Endothelial cell of umbilical vein (primary cell): ENCODE measurements around the gene RGS6. TPM values are rescaled to one million over a fixed set of nuclear protein-coding genes. Genes with fewer than 3 reads are reported as not detected.

Experiments
- BruUV-seq: library from RNA; stranded (reverse); fragments of 400-500 nt; replicated peaks from 2 replicates; lab custom pipeline; 2021; lab: Mats Ljungman, UMichigan
- CTCF ChIA-PET: fragments of 300-600, 350-600 bp; sonication (Branson Sonifier 250); formaldehyde crosslinking; loops from one replicate; lab custom pipeline; 2021; ENCODE audit warnings: antibody characterized with exemption, inconsistent platforms; lab: Charles Lee
- POLR2A ChIA-PET: fragments of 300-600, 350-600 bp; sonication (Branson Sonifier 250); formaldehyde crosslinking; loops from one replicate; lab custom pipeline; 2021; ENCODE audit warnings: antibody characterized with exemption, inconsistent platforms; lab: Charles Lee
- DNase-seq: peaks from one replicate; pipeline ENCODE4 v3.0.0-alpha.2; 2011; ENCODE audit warnings: low read depth, low spot score
- FAIRE-seq: peaks from 2 replicates; lab custom pipeline; 2011; peaks lifted over from hg19 to GRCh38; lab: Jason Lieb, UNC
- H2AFZ ChIP-seq: 2 replicates; pipeline ENCODE4 v1.6.0; 2012; ENCODE audit warnings: low read depth, low read length, control low read depth, inconsistent platforms
- H3K27ac ChIP-seq: 2 replicates; pipeline ENCODE4 v1.5.1; 2011; ENCODE audit warnings: low read depth, mild to moderate bottlenecking, control low read depth, low read length, moderate library complexity; ENCODE audit not compliant: insufficient read depth
- H3K27me3 ChIP-seq, 2 experiments: 2 replicates each; pipeline versions ENCODE4 v1.6.0 to v1.6.1; 2011; ENCODE audit warnings: low read length in 2 of 2, mixed read lengths in 1 of 2; ENCODE audit not compliant: control insufficient read depth in 2 of 2, insufficient read depth in 2 of 2
- H3K36me3 ChIP-seq, 2 experiments: 2 replicates in 1 of 2; 3 replicates in 1 of 2; pipeline ENCODE4 v1.5.1; 2011; ENCODE audit warnings: low read length in 2 of 2, mild to moderate bottlenecking in 1 of 2, moderate library complexity in 1 of 2; ENCODE audit not compliant: control insufficient read depth in 2 of 2, insufficient read depth in 2 of 2; ENCODE audit errors: extremely low read depth in 1 of 2
- H3K4me1 ChIP-seq: 3 replicates; pipeline ENCODE4 v1.5.1; 2011; ENCODE audit warnings: mild to moderate bottlenecking, low read length; ENCODE audit not compliant: control insufficient read depth, insufficient read depth; ENCODE audit errors: extremely low read depth
- H3K4me2 ChIP-seq: 2 replicates; pipeline ENCODE4 v1.6.1; 2011; ENCODE audit warnings: low read length, control low read depth, mixed read lengths; ENCODE audit not compliant: insufficient read depth
- H3K4me3 ChIP-seq, 3 experiments: fragments of 200-600 bp in 1 of 3; sonication (generic), shearing (Covaris generic) in 1 of 3; replicated peaks in 1 of 3; 2 replicates each; pipeline ENCODE4 v1.5.1; 2011 to 2016; ENCODE audit warnings: control low read depth in 3 of 3, low read length in 3 of 3, mild to moderate bottlenecking in 2 of 3, inconsistent platforms in 1 of 3, low read depth in 1 of 3, moderate library complexity in 1 of 3; ENCODE audit not compliant: insufficient read depth in 1 of 3
- H3K79me2 ChIP-seq: 2 replicates; pipeline ENCODE4 v1.6.0; 2012; ENCODE audit warnings: low read length, inconsistent platforms; ENCODE audit not compliant: control insufficient read depth, insufficient read depth
- H3K9ac ChIP-seq: replicated peaks from 2 replicates; pipeline ENCODE3; 2011; ENCODE audit warnings: low read length, control low read depth; ENCODE audit not compliant: insufficient read depth; ENCODE audit errors: extremely low read depth
- H3K9me1 ChIP-seq: replicated peaks from 3 replicates; pipeline ENCODE4 v1.6.0; 2011; ENCODE audit warnings: mild to moderate bottlenecking, low read length; ENCODE audit not compliant: control insufficient read depth, insufficient read depth; ENCODE audit errors: extremely low read depth
- H3K9me3 ChIP-seq: replicated peaks from 2 replicates; pipeline ENCODE4 v1.5.1; 2012; ENCODE audit warnings: low read length, inconsistent platforms; ENCODE audit not compliant: control insufficient read depth, insufficient read depth
- H4K20me1 ChIP-seq: replicated peaks from 2 replicates; pipeline ENCODE3; 2011; ENCODE audit warnings: mild to moderate bottlenecking, low read length; ENCODE audit not compliant: control insufficient read depth, insufficient read depth; ENCODE audit errors: extremely low read depth
- EZH2 ChIP-seq: IDR thresholded peaks from 2 replicates; pipeline ENCODE4 v1.6.1; 2012; ENCODE audit warnings: borderline replicate concordance, low read depth, mild to moderate bottlenecking, moderate library complexity, low read length, inconsistent platforms; ENCODE audit not compliant: severe bottlenecking
- FOS ChIP-seq: IDR thresholded peaks from 2 replicates; pipeline ENCODE4 v1.6.1; 2011; ENCODE audit warnings: mild to moderate bottlenecking, low read length, moderate library complexity, borderline replicate concordance; ENCODE audit not compliant: insufficient read depth
- GATA2 ChIP-seq: IDR thresholded peaks from 2 replicates; pipeline ENCODE4 v1.7.0; 2011; ENCODE audit warnings: low read depth, mild to moderate bottlenecking, moderate library complexity, mixed read lengths, low read length; ENCODE audit not compliant: insufficient read length, insufficient read depth
- JUN ChIP-seq: IDR thresholded peaks from 2 replicates; pipeline ENCODE4 v1.6.1; 2011; ENCODE audit warnings: borderline replicate concordance, low read depth; ENCODE audit not compliant: insufficient read length, insufficient read depth
- MYC ChIP-seq: IDR thresholded peaks from one replicate; pipeline ENCODE4 v1.6.1; 2011; ENCODE audit warnings: mild to moderate bottlenecking, low read depth, low read length
- POLR2A ChIP-seq: IDR thresholded peaks from 2 replicates; pipeline ENCODE4 v1.6.1; 2012; ENCODE audit warnings: low read depth, mild to moderate bottlenecking, control low read depth, low read length
- POLR2AphosphoS5 ChIP-seq: IDR thresholded peaks from 2 replicates; pipeline ENCODE4 v1.6.1; 2012; ENCODE audit warnings: low read depth, mild to moderate bottlenecking, control low read depth, low read length, moderate library complexity; ENCODE audit not compliant: insufficient read depth
- dilution Hi-C: fragments of 300-500 bp; cut with MboI; formaldehyde crosslinking; loops from one replicate; pipeline ENCODE4 v1.15.0; 2019; ENCODE audit warnings: low sequenced_read_pairs; ENCODE audit not compliant: extremely low pct_ligation_motif_present
- intact Hi-C: fragments of 100-400 bp; cut with micrococcal nuclease; formaldehyde crosslinking; loops from one replicate; pipeline ENCODE4 v1.10.0; 2022
- polyA plus RNA-seq, 4 experiments: library from polyadenylated mRNA; depleted of rRNA in 3 of 4; stranded (reverse) in 3 of 4; unstranded in 1 of 4; fragments of >200 nt; gene quantifications; 2 replicates each; pipeline versions ENCODE4 v1.2.1 to v1.2.3, GENCODE V29; 2011 to 2012; ENCODE audit warnings: missing spikeins in 1 of 4
- total RNA-seq: library from RNA; stranded (reverse); gene quantifications from 2 replicates; pipeline ENCODE4 v1.2.3, GENCODE V29; 2021
- TF ChIP-seq, protein P1 (sequence below): IDR thresholded peaks from 2 replicates; pipeline ENCODE4 v1.6.1; 2011; ENCODE audit not compliant: insufficient read depth, insufficient read length
- TF ChIP-seq, protein P2 (sequence below), 2 donors: IDR thresholded peaks; 1 replicate in 1 of 2; 2 replicates in 1 of 2; pipeline ENCODE4 v1.5.1; 2011; ENCODE audit warnings: low read length in 2 of 2, mild to moderate bottlenecking in 2 of 2, moderate library complexity in 2 of 2, control low read depth in 1 of 2, inconsistent platforms in 1 of 2, low read depth in 1 of 2; ENCODE audit not compliant: insufficient read depth in 1 of 2; ENCODE audit errors: extremely low read depth in 1 of 2

The RGS6 gene
- total and polyA plus RNA-seq, 2 donors (not counting 3 experiments of a cell fraction or from before 2014, with no cell fraction given), result not detected

- H3K36me3 ChIP-seq, result no peaks in the 10 kb centered on the region
- no peak for FAIRE-seq
- no peaks in the 10 kb centered on the region for H3K9me1 ChIP-seq
- BruUV-seq, result no TSS peak
- no peak overlapping the region for H3K27ac ChIP-seq
- no peaks in the 10 kb centered on the region for H3K79me2 ChIP-seq
- no peak overlapping the region for H3K4me3 ChIP-seq
- TF ChIP-seq POLR2AphosphoS5 (no peak), FOS (no peak), POLR2A (no peak), JUN (no peak), GATA2 (no peak), MYC (no peak), EZH2 (no peak)
- TF ChIP-seq, protein P1, sequence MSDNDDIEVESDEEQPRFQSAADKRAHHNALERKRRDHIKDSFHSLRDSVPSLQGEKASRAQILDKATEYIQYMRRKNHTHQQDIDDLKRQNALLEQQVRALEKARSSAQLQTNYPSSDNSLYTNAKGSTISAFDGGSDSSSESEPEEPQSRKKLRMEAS, result no peak
- TF ChIP-seq, protein P2, sequence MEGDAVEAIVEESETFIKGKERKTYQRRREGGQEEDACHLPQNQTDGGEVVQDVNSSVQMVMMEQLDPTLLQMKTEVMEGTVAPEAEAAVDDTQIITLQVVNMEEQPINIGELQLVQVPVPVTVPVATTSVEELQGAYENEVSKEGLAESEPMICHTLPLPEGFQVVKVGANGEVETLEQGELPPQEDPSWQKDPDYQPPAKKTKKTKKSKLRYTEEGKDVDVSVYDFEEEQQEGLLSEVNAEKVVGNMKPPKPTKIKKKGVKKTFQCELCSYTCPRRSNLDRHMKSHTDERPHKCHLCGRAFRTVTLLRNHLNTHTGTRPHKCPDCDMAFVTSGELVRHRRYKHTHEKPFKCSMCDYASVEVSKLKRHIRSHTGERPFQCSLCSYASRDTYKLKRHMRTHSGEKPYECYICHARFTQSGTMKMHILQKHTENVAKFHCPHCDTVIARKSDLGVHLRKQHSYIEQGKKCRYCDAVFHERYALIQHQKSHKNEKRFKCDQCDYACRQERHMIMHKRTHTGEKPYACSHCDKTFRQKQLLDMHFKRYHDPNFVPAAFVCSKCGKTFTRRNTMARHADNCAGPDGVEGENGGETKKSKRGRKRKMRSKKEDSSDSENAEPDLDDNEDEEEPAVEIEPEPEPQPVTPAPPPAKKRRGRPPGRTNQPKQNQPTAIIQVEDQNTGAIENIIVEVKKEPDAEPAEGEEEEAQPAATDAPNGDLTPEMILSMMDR (IDR thresholded peaks at IDR 0.05; ENCODE audit: extremely low read depth in 1 of 2, insufficient read depth in 1 of 2, low read depth in 1 of 2, low read length in 2 of 2), result no peak
- ChIA-PET CTCF (no interaction called here), POLR2A (no interaction called here)
- no peak for DNase-seq
- no peak overlapping the region for H3K9ac ChIP-seq
- intact Hi-C loops (no loop called here), dilution Hi-C loops (no loop called here)
- no peaks in the 10 kb centered on the region for H3K9me3 ChIP-seq
- H4K20me1 ChIP-seq, result no peaks in the 10 kb centered on the region
- H3K27me3 ChIP-seq, result no peaks in the 10 kb centered on the region
- H3K4me2 ChIP-seq, result no peak overlapping the region
- no peaks in the 10 kb centered on the region for H3K4me1 ChIP-seq
- no peak overlapping the region for H2AFZ ChIP-seq
Measured at GRCh38 chr14:72430457-72430856, 498.2 kb downstream of the RGS6 start.
